ENCODE measurements around the gene GPR107. TPM values are rescaled to one million over a fixed set of nuclear protein-coding genes. Genes with fewer than 3 reads are reported as not detected.
"Not testable (repeated sequence)": the region's sequence is repeated elsewhere in the genome, so short reads cannot be mapped to it uniquely, and the experiment has no call there.

The GPR107 gene
- total RNA-seq, 1 experiment from 2014 or later: 47.1 TPM

DNA sequence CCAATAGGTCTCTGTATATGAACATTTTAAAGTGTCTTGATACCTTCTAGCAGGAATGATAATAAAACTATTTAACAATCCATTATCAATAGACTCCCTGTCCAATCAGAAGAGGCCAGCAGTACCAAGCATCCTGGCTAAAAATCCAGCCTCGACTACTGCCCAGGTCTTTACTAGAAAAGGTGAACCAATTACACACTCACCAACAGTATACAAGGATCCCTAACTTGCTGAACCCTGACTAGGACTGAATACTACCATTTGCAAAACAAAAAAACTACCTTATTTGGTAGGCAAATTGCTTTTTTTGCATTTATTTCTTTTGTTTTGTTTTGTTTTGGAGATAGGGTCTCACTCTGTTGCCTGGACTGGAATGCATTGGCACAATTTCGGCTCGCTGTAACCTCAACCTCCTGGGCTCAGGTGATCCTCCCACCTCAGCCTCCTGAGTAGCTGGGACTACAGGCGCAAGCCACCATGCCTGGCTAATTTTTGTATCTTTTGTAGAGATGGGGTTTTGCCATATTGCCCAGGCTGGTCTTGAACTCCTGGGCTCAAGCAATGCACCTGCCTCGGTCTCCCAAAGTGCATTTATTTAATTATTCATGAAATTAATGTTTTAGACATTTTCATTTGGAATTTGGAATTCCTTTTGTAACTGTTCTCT is 38.2 kb upstream of the GPR107 start:
- Histone ChIP-seq H3K4me1 (ENCODE audit: insufficient read depth, low read length, poor library complexity, severe bottlenecking) (no peaks in the 10 kb centered on the region), H3K36me3 (ENCODE audit: insufficient read depth, low read length, poor library complexity, severe bottlenecking) (peaks cover 13% of the 10 kb centered on the region), H3K4me3 (ENCODE audit: low read depth, low read length, poor library complexity, severe bottlenecking) (no peak overlapping the region), H3K9me3 (ENCODE audit: low read depth, low read length, poor library complexity, severe bottlenecking) (peaks cover 5% of the 10 kb centered on the region), H3K27me3 (replicated peaks; ENCODE audit: insufficient read depth, low read depth, low read length, poor library complexity) (no peaks in the 10 kb centered on the region), H3K27ac (ENCODE audit: low read depth, low read length, poor library complexity, severe bottlenecking) (no peak overlapping the region)
- CTCF ChIA-PET: no interaction called here
- intact Hi-C loops (cut with micrococcal nuclease; ENCODE audit: unreplicated experiment): no loop called here
- BruUV-seq (replicated peaks): no TSS peak
- DNase-seq (ENCODE audit: low spot score): no peak
- no peak for TF ChIP-seq EZH2 (IDR thresholded peaks at IDR 0.05; ENCODE audit: borderline replicate concordance, low read depth, low read length, poor library complexity, severe bottlenecking)
- TF ChIP-seq, protein P1, sequence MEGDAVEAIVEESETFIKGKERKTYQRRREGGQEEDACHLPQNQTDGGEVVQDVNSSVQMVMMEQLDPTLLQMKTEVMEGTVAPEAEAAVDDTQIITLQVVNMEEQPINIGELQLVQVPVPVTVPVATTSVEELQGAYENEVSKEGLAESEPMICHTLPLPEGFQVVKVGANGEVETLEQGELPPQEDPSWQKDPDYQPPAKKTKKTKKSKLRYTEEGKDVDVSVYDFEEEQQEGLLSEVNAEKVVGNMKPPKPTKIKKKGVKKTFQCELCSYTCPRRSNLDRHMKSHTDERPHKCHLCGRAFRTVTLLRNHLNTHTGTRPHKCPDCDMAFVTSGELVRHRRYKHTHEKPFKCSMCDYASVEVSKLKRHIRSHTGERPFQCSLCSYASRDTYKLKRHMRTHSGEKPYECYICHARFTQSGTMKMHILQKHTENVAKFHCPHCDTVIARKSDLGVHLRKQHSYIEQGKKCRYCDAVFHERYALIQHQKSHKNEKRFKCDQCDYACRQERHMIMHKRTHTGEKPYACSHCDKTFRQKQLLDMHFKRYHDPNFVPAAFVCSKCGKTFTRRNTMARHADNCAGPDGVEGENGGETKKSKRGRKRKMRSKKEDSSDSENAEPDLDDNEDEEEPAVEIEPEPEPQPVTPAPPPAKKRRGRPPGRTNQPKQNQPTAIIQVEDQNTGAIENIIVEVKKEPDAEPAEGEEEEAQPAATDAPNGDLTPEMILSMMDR (conservative IDR thresholded peaks at IDR 0.05; ENCODE audit: low read depth, low read length): no peak
- POLR2A ChIA-PET (ENCODE audit: low non-redundant PET): no interaction called here

DNA sequence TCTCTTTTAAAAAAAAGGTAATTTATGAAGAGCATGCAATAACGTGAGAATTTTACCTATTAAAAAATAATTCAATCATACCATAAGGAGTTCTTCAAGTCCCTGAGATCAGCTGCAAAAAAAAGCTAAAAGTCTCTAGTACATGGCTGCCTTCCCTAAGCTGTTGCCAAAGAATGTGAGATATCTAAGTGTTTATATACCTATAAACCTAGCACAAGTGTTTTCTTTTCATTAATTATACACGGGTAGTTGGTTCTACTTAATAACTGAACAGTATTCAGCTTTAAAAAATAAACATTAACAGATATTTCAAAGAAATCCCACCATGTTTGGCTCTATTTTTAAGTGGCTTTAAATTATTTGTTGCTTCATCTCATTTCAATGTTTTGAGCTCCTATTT is 36.6 kb upstream of the GPR107 start:
- ChIA-PET POLR2A (ENCODE audit: low non-redundant PET) (interaction anchor here (0.6 kb wide), 2 partner anchors 62 to 429 kb away, joined by 7 to 9 read pairs; no protein-coding TSS in a partner anchor), CTCF (no interaction called here)
- no peak for DNase-seq (ENCODE audit: low spot score)
- no peaks in the 10 kb centered on the region for H3K27me3 ChIP-seq (replicated peaks; ENCODE audit: insufficient read depth, low read depth, low read length, poor library complexity)
- H3K9me3 ChIP-seq (ENCODE audit: low read depth, low read length, poor library complexity, severe bottlenecking): peaks cover 5% of the 10 kb centered on the region
- no peak overlapping the region for H3K27ac ChIP-seq (ENCODE audit: low read depth, low read length, poor library complexity, severe bottlenecking)
- H3K36me3 ChIP-seq (ENCODE audit: insufficient read depth, low read length, poor library complexity, severe bottlenecking): peaks cover 7% of the 10 kb centered on the region
- no TSS peak for BruUV-seq (replicated peaks)
- intact Hi-C loops (cut with micrococcal nuclease; ENCODE audit: unreplicated experiment): no loop called here
- TF ChIP-seq EZH2 (IDR thresholded peaks at IDR 0.05; ENCODE audit: borderline replicate concordance, low read depth, low read length, poor library complexity, severe bottlenecking): no peak
- TF ChIP-seq, protein P1 (conservative IDR thresholded peaks at IDR 0.05; ENCODE audit: low read depth, low read length): no peak
- no peak overlapping the region for H3K4me3 ChIP-seq (ENCODE audit: low read depth, low read length, poor library complexity, severe bottlenecking)
- no peaks in the 10 kb centered on the region for H3K4me1 ChIP-seq (ENCODE audit: insufficient read depth, low read length, poor library complexity, severe bottlenecking)

DNA sequence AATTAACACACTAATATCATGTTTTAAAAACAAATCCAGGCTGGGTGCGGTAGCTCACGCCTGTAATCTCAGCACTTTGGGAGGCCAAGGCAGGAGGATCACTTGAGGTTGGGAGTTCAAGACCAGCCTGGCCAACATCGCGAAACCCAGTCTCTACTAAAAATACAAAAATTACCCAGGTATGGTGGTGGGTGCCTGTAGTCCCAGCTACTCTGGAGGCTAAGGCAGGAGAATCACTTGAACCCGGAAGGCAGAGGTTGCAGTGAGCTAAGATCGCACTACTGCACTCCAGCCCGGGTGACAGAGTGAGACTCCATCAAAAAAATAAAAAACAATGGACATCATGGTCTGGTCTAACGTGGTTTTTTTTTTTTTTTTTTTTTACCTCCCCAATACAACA is 36.2 kb upstream of the GPR107 start:
- H3K4me3 ChIP-seq (ENCODE audit: low read depth, low read length, poor library complexity, severe bottlenecking); DNase-seq (ENCODE audit: low spot score); BruUV-seq (replicated peaks); CTCF ChIA-PET; H3K27ac ChIP-seq (ENCODE audit: low read depth, low read length, poor library complexity, severe bottlenecking); H3K4me1 ChIP-seq (ENCODE audit: insufficient read depth, low read length, poor library complexity, severe bottlenecking); intact Hi-C loops (cut with micrococcal nuclease; ENCODE audit: unreplicated experiment); H3K36me3 ChIP-seq (ENCODE audit: insufficient read depth, low read length, poor library complexity, severe bottlenecking); H3K27me3 ChIP-seq (replicated peaks; ENCODE audit: insufficient read depth, low read depth, low read length, poor library complexity); H3K9me3 ChIP-seq (ENCODE audit: low read depth, low read length, poor library complexity, severe bottlenecking): not testable (repeated sequence)
- POLR2A ChIA-PET (ENCODE audit: low non-redundant PET): interaction anchor here (0.6 kb wide), 1 partner anchor 428 kb away, joined by 9 read pairs; no protein-coding TSS in a partner anchor

DNA sequence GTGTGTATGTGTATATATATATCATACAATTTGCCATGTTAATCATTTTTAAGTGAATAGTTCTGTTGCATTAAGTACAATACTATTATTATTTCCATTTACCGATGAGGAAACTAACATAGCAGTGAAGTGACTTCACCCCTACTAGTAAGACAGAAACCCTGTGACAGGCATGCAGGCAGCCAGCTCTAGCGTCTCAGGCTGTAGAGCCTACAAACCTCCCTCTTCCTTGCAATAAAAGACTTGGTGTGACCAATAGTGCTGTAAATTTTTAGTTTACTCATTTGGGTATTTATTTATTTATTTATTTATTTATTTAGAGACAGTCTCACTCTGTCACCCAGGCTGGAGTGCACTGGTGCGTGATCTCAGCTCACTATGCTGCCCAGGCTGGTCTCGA is 35.4 kb upstream of the GPR107 start:
- POLR2A ChIA-PET (ENCODE audit: low non-redundant PET): no interaction called here
- intact Hi-C loops (cut with micrococcal nuclease; ENCODE audit: unreplicated experiment): no loop called here

More for the DNA sequence above, 35.4 kb upstream of the GPR107 start:
- Histone ChIP-seq H3K4me3 (ENCODE audit: low read depth, low read length, poor library complexity, severe bottlenecking) (no peak overlapping the region), H3K9me3 (ENCODE audit: low read depth, low read length, poor library complexity, severe bottlenecking) (peaks cover 5% of the 10 kb centered on the region), H3K27me3 (replicated peaks; ENCODE audit: insufficient read depth, low read depth, low read length, poor library complexity) (no peaks in the 10 kb centered on the region), H3K27ac (ENCODE audit: low read depth, low read length, poor library complexity, severe bottlenecking) (no peak overlapping the region), H3K4me1 (ENCODE audit: insufficient read depth, low read length, poor library complexity, severe bottlenecking) (peaks cover 2% of the 10 kb centered on the region), H3K36me3 (ENCODE audit: insufficient read depth, low read length, poor library complexity, severe bottlenecking) (peaks cover 7% of the 10 kb centered on the region)
- no TSS peak for BruUV-seq (replicated peaks)
- DNase-seq (ENCODE audit: low spot score): no peak
- no peak for TF ChIP-seq EZH2 (IDR thresholded peaks at IDR 0.05; ENCODE audit: borderline replicate concordance, low read depth, low read length, poor library complexity, severe bottlenecking)
- TF ChIP-seq, protein P1 (conservative IDR thresholded peaks at IDR 0.05; ENCODE audit: low read depth, low read length): no peak
- CTCF ChIA-PET: no interaction called here
